Measurements from ENCODE around the gene ZNRD2. TPM values are rescaled to one million over a fixed set of nuclear protein-coding genes. Genes with fewer than 3 reads are reported as not detected.
A peak's percentile ranks its signal among the peaks of the same experiment; 100 is the strongest.

Gene ZNRD2
- total RNA-seq, 1 experiment from 2014 or later, result 45.8 TPM

DNA sequence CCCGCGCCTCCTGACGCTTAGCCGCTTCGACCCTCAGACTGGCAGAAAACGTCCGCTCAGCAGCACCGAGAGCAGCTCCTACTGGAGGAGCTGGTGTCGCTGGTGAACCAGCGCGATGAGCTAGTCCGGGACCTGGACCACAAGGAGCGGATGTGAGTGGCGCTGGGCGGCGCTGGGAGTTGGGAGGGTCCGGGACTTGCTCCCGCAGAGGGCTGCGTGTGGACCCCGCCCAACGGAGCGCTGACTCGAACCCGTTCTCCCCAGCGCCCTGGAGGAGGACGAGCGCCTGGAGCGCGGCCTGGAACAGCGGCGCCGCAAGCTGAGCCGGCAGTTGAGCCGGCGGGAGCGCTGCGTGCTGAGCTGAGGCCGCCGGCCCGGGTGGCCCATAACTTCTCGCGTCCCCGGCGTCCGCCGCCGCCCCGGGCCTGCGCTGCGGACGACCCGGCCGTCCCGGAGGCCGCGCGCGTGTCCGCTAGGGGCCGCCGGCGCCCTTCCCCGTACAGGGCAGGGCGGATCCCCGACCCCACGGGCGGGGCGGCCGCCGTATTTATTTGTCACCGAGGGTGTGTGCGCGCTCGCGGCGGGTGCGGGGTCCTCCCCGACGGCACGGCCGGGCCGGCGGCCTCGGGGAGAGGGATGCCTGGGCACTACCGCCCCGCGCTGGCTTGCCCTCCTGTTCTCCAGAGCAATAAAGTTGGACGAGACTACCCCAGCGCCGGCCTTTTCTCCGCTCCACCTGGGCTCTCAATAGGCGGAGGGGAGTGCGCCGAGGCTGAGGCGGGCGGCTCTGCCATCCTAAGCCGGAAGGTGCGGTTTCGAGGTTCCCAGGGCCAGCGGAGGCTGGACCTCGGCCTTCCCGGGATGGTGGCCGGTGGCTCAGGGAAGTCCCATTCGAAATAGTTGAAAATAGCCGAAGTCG is 21.9 kb downstream of the ZNRD2 start:
- no peaks in the 10 kb centered on the region; the same call in 1 of the 2 replicates for H3K27me3 ChIP-seq (ENCODE audit: insufficient read depth, low read length)
- H3T11ph ChIP-seq (ENCODE audit: low read length), result no peak overlapping the region
- no peak overlapping the region for H3K56ac ChIP-seq (ENCODE audit: insufficient read length, low read depth, low read length)
- no peak overlapping the region for H3K4ac ChIP-seq (ENCODE audit: low read depth, low read length)
- no peak overlapping the region for H3K27ac ChIP-seq (ENCODE audit: insufficient read length, low read depth, low read length)
- H3K79me2 ChIP-seq (ENCODE audit: insufficient read depth, low read length), result no peaks in the 10 kb centered on the region
- WGBS (ENCODE audit: extremely low coverage, insufficient read length, low lambda C conversion rate), result no CpG with 5 or more reads among the region's 106 CpGs
- H3K18ac ChIP-seq (ENCODE audit: insufficient read length, low read depth, low read length), result no peak overlapping the region
- H3K14ac ChIP-seq (ENCODE audit: insufficient read depth, low read length), result no peak overlapping the region; the same call in 1 of the 2 replicates
- H2BK20ac ChIP-seq (ENCODE audit: low read depth, low read length, poor library complexity, severe bottlenecking), result no peak overlapping the region
- H4K20me1 ChIP-seq (ENCODE audit: control insufficient read depth, insufficient read depth, insufficient read length), result no peaks in the 10 kb centered on the region
- H3K27me3 Mint-ChIP-seq (ENCODE audit: low read depth), result peaks cover 41% of the 10 kb centered on the region
- no peaks in the 10 kb centered on the region for H3K79me1 ChIP-seq (ENCODE audit: insufficient read depth, low read depth, low read length, poor library complexity, severe bottlenecking)
- H3K36me3 Mint-ChIP-seq (ENCODE audit: insufficient read depth in 1 of 3, low read depth in 3 of 3), result peaks cover 0 to 4% (median 3%) of the 10 kb centered on the region in 3 experiments; a peak in 3 of 7 replicates
- no peak overlapping the region for H2BK120ac ChIP-seq (ENCODE audit: low read depth, low read length, poor library complexity, severe bottlenecking)
- peaks cover 8 to 32% of the 10 kb centered on the region in 2 experiments for H3K4me1 Mint-ChIP-seq
- no peak overlapping the region for H3K27ac Mint-ChIP-seq
- DNase-seq, result peak; percentile 84
- no peaks in the 10 kb centered on the region for H3K9me3 ChIP-seq (ENCODE audit: control insufficient read depth, low read depth, low read length)
- H2AK5ac ChIP-seq (ENCODE audit: insufficient read length, low read length), result no peak overlapping the region
- peak; percentile 52 for TF ChIP-seq CTCF (conservative IDR thresholded peaks at IDR 0.05)
- peak overlapping the region; percentile 48 to 78 for H3K4me3 Mint-ChIP-seq
- no peaks in the 10 kb centered on the region for H3K23me2 ChIP-seq (ENCODE audit: insufficient read length, low read depth, low read length, poor library complexity, severe bottlenecking)
- no peak overlapping the region for H3K23ac ChIP-seq (ENCODE audit: insufficient read length, low read depth, low read length)
- H3K4me1 ChIP-seq (ENCODE audit: insufficient read depth, low read length), result no peaks in the 10 kb centered on the region; the same call in 1 of the 2 replicates
- H3K9ac ChIP-seq (ENCODE audit: extremely low read depth, insufficient read length, low read length), result no peak overlapping the region
- H4K5ac ChIP-seq (ENCODE audit: insufficient read length, low read depth, low read length), result no peak overlapping the region
- no peaks in the 10 kb centered on the region for H3K9me3 Mint-ChIP-seq
- no peak overlapping the region for H2BK5ac ChIP-seq (ENCODE audit: insufficient read length, low read length)
- H2BK12ac ChIP-seq (ENCODE audit: insufficient read length, low read depth, low read length), result no peak overlapping the region
- no peak overlapping the region for H4K91ac ChIP-seq (ENCODE audit: insufficient read length, low read depth, low read length)
- no peak overlapping the region; the same call in 1 of the 2 replicates for H2BK15ac ChIP-seq (ENCODE audit: low read depth, low read length)
- H4K8ac ChIP-seq (replicated peaks; ENCODE audit: insufficient read length, low read depth, low read length), result no peak overlapping the region
- peak overlapping the region; percentile 15 for H3K4me2 ChIP-seq (ENCODE audit: insufficient read depth, insufficient read length, low read length)
- H2AFZ ChIP-seq (ENCODE audit: low read length), result no peak overlapping the region

Measured in H9 (cell line).